ENCODE results near the gene SLC38A1.

Gene SLC38A1

DNA sequence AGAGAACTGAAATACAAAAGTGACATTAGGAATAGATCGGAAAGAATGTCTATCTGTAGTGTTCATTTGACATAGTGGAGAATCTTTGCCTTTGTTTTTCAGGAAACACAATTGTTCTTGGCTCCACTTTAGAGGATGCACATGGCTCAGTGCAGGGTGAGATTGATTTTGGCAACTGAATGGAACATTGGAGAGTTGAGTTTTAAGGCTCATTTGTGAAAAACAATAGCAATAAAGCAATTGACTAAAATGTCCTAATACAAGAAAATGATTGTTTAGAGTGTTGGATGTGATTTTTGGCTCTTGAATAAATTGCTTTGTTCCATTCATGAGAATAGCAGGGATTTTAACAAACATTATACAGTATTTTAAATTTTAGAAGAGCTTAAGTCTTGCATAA, 116.4 kb downstream of the SLC38A1 start (continued):
- no peak for TF ChIP-seq ZFP3 (CRISPR knock-in tag; IDR thresholded peaks at IDR 0.05)
- no peak for TF ChIP-seq ZNF565 (CRISPR knock-in tag; conservative IDR thresholded peaks at IDR 0.05; ENCODE audit: low read depth)

DNA sequence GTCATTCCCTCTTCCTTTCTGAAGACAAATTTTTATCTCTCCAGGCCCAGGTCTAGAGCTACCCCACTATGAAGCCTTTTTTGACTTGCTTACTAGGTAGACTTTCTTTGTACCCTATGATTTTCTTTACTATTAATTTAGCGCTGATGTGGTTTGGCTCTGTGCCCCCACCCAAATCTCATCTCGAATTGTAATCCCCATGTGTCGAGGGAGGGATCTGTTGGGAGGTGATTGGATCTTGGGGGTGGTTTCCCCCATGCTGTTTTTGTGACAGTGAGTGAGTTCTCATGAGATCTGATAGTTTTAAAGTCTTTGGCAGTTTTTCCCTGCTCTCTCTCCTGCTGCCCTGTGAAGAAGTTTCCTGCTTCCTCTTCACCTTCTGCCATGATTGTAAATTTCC, 118.1 kb downstream of the SLC38A1 start:
- TF ChIP-seq SNAI2 (CRISPR knock-in tag; IDR thresholded peaks at IDR 0.05) (no peak), RARB (CRISPR knock-in tag; IDR thresholded peaks at IDR 0.05) (no peak), PPARA (CRISPR knock-in tag; IDR thresholded peaks at IDR 0.05; ENCODE audit: borderline replicate concordance) (no peak), ZNF565 (CRISPR knock-in tag; conservative IDR thresholded peaks at IDR 0.05; ENCODE audit: low read depth) (no peak), CSDC2 (CRISPR knock-in tag; IDR thresholded peaks at IDR 0.05) (no peak), ZFP3 (CRISPR knock-in tag; IDR thresholded peaks at IDR 0.05) (no peak), BACH2 (CRISPR knock-in tag; IDR thresholded peaks at IDR 0.05; ENCODE audit: borderline replicate concordance) (no peak), TOX (CRISPR knock-in tag; IDR thresholded peaks at IDR 0.05; ENCODE audit: borderline replicate concordance) (no peak), GLIS3 (CRISPR knock-in tag; IDR thresholded peaks at IDR 0.05) (no peak), ZNF8 (CRISPR knock-in tag; IDR thresholded peaks at IDR 0.05) (no peak), ARNTL (CRISPR knock-in tag; IDR thresholded peaks at IDR 0.05; ENCODE audit: borderline replicate concordance, low read depth) (no peak), OSR1 (CRISPR knock-in tag; IDR thresholded peaks at IDR 0.05) (no peak), ISL1 (CRISPR knock-in tag; IDR thresholded peaks at IDR 0.05) (no peak), ZC3H10 (CRISPR knock-in tag; IDR thresholded peaks at IDR 0.05) (no peak), TCF4 (CRISPR knock-in tag; IDR thresholded peaks at IDR 0.05; ENCODE audit: borderline replicate concordance) (no peak), ESRRG (CRISPR knock-in tag; IDR thresholded peaks at IDR 0.05) (no peak)
- TF ChIP-seq, protein P1, sequence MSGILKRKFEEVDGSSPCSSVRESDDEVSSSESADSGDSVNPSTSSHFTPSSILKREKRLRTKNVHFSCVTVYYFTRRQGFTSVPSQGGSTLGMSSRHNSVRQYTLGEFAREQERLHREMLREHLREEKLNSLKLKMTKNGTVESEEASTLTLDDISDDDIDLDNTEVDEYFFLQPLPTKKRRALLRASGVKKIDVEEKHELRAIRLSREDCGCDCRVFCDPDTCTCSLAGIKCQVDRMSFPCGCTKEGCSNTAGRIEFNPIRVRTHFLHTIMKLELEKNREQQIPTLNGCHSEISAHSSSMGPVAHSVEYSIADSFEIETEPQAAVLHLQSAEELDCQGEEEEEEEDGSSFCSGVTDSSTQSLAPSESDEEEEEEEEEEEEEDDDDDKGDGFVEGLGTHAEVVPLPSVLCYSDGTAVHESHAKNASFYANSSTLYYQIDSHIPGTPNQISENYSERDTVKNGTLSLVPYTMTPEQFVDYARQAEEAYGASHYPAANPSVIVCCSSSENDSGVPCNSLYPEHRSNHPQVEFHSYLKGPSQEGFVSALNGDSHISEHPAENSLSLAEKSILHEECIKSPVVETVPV (CRISPR knock-in tag; IDR thresholded peaks at IDR 0.05) = no peak
- ATAC-seq = no peak

DNA sequence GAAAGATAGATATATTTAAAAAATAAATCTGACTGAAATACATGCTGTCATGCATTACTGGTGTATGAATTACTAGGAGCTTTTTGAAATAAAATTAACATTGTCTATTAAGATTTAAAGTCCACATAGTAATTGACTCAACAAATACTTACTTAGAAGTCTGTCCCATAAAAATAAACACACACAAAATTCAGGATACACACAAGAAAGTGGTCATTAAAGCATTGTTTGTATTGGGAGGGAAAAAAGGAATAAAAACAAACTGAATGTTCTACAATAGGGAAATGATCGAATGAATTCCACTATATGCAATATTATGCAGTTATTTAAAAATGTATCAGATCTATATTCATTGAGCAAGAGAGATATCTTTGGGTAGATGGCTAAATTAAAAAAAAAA, 118.9 kb downstream of the SLC38A1 start:
- no peak for ATAC-seq
- TF ChIP-seq PPARA (CRISPR knock-in tag; IDR thresholded peaks at IDR 0.05; ENCODE audit: borderline replicate concordance) (no peak), ISL1 (CRISPR knock-in tag; IDR thresholded peaks at IDR 0.05) (peak; percentile 26; the same call in 1 of the 2 replicates)

GRCh38 chr12:46149079-46149464, 119.8 kb downstream of the SLC38A1 start:
- no peak for TF ChIP-seq ZFP30 (CRISPR knock-in tag; IDR thresholded peaks at IDR 0.05)
- no peak for TF ChIP-seq ZC3H10 (CRISPR knock-in tag; IDR thresholded peaks at IDR 0.05)
- TF ChIP-seq ARNTL (CRISPR knock-in tag; IDR thresholded peaks at IDR 0.05; ENCODE audit: borderline replicate concordance, low read depth) = no peak
- TF ChIP-seq ZNF8 (CRISPR knock-in tag; IDR thresholded peaks at IDR 0.05) = no peak
- TF ChIP-seq, protein P2, sequence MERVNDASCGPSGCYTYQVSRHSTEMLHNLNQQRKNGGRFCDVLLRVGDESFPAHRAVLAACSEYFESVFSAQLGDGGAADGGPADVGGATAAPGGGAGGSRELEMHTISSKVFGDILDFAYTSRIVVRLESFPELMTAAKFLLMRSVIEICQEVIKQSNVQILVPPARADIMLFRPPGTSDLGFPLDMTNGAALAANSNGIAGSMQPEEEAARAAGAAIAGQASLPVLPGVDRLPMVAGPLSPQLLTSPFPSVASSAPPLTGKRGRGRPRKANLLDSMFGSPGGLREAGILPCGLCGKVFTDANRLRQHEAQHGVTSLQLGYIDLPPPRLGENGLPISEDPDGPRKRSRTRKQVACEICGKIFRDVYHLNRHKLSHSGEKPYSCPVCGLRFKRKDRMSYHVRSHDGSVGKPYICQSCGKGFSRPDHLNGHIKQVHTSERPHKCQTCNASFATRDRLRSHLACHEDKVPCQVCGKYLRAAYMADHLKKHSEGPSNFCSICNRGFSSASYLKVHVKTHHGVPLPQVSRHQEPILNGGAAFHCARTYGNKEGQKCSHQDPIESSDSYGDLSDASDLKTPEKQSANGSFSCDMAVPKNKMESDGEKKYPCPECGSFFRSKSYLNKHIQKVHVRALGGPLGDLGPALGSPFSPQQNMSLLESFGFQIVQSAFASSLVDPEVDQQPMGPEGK (CRISPR knock-in tag; IDR thresholded peaks at IDR 0.05; ENCODE audit: borderline replicate concordance) = no peak
- ATAC-seq = no peak

GRCh38 chr12:46148327-46149078, 120.3 kb downstream of the SLC38A1 start:
- ATAC-seq = no peak
- no peak for TF ChIP-seq ZC3H10 (CRISPR knock-in tag; IDR thresholded peaks at IDR 0.05)
- no peak for TF ChIP-seq ZNF70 (CRISPR knock-in tag; IDR thresholded peaks at IDR 0.05)

- ATAC-seq = no peak
- TF ChIP-seq ARNTL (CRISPR knock-in tag; IDR thresholded peaks at IDR 0.05; ENCODE audit: borderline replicate concordance, low read depth) = no peak
- TF ChIP-seq TCF4 (CRISPR knock-in tag; IDR thresholded peaks at IDR 0.05; ENCODE audit: borderline replicate concordance) = no peak
- no peak for TF ChIP-seq GLIS3 (CRISPR knock-in tag; IDR thresholded peaks at IDR 0.05)
- TF ChIP-seq BACH2 (CRISPR knock-in tag; IDR thresholded peaks at IDR 0.05; ENCODE audit: borderline replicate concordance) = no peak
- no peak for TF ChIP-seq SNAI2 (CRISPR knock-in tag; IDR thresholded peaks at IDR 0.05)
- no peak for TF ChIP-seq ZC3H10 (CRISPR knock-in tag; IDR thresholded peaks at IDR 0.05)
Measured at GRCh38 chr12:46147144-46147543, 121.7 kb downstream of the SLC38A1 start.

- no peak for ATAC-seq
- TF ChIP-seq ZFP30 (CRISPR knock-in tag; IDR thresholded peaks at IDR 0.05) (no peak), ZNF8 (CRISPR knock-in tag; IDR thresholded peaks at IDR 0.05) (no peak), RARB (CRISPR knock-in tag; IDR thresholded peaks at IDR 0.05) (no peak), ISL1 (CRISPR knock-in tag; IDR thresholded peaks at IDR 0.05) (no peak), ZNF565 (CRISPR knock-in tag; conservative IDR thresholded peaks at IDR 0.05; ENCODE audit: low read depth) (no peak), TOX (CRISPR knock-in tag; IDR thresholded peaks at IDR 0.05; ENCODE audit: borderline replicate concordance) (no peak), CSDC2 (CRISPR knock-in tag; IDR thresholded peaks at IDR 0.05) (no peak), SNAI2 (CRISPR knock-in tag; IDR thresholded peaks at IDR 0.05) (no peak), TCF4 (CRISPR knock-in tag; IDR thresholded peaks at IDR 0.05; ENCODE audit: borderline replicate concordance) (no peak), ZC3H10 (CRISPR knock-in tag; IDR thresholded peaks at IDR 0.05) (no peak)
- TF ChIP-seq, protein P2 (CRISPR knock-in tag; IDR thresholded peaks at IDR 0.05; ENCODE audit: borderline replicate concordance) = no peak
Measured at GRCh38 chr12:46145881-46146280, 123.0 kb downstream of the SLC38A1 start.
